Measurements from ENCODE around the gene SSU72.
"Not testable (repeated sequence)": the region's sequence is repeated elsewhere in the genome, so short reads cannot be mapped to it uniquely, and the experiment has no call there.

Gene SSU72

GRCh38 chr1:1556961-1557360, 17.7 kb downstream of the SSU72 start:
- not testable (repeated sequence) for DNase-seq

- DNase-seq: no peak
These were observed 18.2 kb downstream of the SSU72 start for GRCh38 chr1:1556505-1556904.

GRCh38 chr1:1554926-1555915, 19.4 kb downstream of the SSU72 start:
- no peak for DNase-seq

- DNase-seq: no peak
These were observed 20.1 kb downstream of the SSU72 start for GRCh38 chr1:1554550-1554925.

- no peak for DNase-seq
These were observed 20.7 kb downstream of the SSU72 start for GRCh38 chr1:1553821-1554494.

GRCh38 chr1:1552263-1552639, 22.4 kb downstream of the SSU72 start:
- DNase-seq: no peak

GRCh38 chr1:1551524-1552262, 23.0 kb downstream of the SSU72 start:
- DNase-seq: no peak

- no peak for DNase-seq
These were observed 23.9 kb downstream of the SSU72 start for GRCh38 chr1:1550591-1551432.

DNA sequence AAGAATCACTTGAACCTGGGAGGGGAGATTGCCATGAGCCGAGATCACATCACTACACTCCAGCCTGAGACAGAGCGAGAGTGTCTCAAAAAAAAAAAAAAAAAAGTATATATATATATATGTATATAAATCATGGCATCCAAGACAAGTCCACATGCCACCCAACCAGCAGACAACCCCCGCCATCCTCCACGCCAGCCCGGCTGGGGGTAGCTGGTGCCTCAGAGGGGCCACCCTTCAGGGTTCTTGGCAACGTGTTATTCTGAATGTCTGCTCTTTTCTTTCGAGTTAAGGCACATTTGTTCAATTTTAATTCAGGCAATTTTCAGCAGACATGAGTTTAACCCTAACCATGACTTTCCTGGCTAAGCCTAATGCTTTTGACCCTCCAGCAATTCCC, 24.6 kb downstream of the SSU72 start:
- no peak for DNase-seq

GRCh38 chr1:1548591-1548990, 26.1 kb downstream of the SSU72 start:
- DNase-seq: no peak

GRCh38 chr1:1547476-1547875, 27.2 kb downstream of the SSU72 start:
- DNase-seq: no peak

DNA sequence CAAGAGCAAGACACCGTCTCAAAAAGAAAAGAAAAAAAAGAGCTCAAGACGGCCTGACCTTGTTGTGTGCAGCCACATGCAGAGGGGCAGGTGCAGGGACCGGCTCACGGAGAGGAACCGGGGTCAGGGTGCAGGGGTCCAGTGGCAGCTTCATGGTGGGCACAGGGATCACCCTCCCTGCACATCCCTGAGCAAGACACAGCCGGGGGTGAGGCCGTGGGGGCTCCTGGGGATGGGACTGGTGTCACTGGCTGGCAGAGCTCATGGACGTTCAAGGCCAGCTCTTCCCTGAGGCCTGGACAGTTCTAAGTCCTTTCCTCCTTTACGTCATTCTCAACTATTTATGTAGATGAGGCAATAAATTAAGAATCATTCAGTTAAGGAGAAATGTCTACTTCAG, 27.7 kb downstream of the SSU72 start:
- no peak for DNase-seq

GRCh38 chr1:1545946-1546737, 28.5 kb downstream of the SSU72 start:
- no peak for DNase-seq

DNA sequence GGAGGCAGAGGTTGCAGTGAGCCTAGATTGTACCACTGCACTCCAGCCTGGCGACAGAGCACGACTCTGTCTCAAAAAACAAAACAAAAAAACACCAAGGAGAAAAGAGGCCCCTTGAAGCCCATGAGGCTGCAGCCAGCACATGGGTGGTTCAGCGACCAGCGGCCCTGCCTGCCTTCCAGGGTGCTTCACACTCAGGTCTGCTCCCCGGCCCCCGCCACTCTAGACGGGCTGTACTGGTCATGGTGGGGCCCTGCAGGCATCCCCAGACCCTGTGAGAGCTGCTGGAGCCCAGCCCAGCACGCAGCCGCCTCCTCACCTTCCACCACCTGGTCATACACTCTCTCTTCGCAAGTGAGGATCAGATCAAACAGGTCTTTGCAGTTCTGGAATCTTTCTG, 30.1 kb downstream of the SSU72 start:
- no peak for DNase-seq

GRCh38 chr1:1543706-1544099, 31.0 kb downstream of the SSU72 start:
- no peak for DNase-seq

DNA sequence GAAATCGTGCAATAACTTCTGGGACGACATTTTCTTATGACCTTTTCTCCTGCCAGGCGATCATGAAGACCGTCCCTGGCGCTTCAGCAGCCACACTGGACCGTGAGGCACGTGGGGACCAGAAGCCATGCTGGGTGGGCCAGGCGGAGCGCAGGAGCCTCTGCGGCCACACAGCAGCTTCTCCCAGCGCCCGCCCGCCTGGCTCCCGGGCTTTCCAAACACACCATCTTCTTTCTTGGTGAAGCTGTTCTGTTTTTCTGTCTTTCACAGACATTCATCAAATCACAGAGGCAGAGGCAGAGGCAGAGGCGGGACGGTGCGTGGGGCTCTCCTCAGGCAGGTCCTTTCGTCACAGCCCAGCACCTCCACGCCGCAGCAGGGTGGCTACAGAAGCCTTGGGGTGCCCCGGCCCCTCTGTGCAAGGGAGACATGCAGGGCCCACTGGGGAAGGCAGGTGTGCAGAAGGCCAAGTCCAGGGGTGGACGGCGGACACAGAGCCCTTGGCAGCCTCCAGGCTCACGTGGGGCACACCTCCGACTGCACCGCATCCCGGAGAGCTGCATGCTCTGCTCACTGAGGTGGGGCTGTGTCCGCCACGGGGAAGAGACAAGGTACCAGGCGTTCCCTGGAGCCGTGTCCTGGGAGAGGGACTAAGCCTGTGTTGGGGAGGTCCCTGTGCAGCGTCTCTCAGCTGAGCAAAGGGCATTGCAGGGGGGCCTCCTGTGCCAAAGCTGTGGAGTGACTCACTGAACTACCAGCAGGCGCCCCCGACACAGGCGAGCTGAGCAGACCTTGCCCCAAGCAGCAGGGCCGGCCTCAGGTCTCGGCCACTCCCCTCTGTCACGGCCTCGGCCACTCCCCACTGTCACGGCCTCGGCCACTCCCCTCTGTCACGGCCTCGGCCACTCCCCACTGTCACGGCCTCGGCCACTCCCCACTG, 31.6 kb downstream of the SSU72 start:
- no peak for DNase-seq

- no peak for DNase-seq
These were observed 32.5 kb downstream of the SSU72 start for GRCh38 chr1:1541956-1542765.

DNA sequence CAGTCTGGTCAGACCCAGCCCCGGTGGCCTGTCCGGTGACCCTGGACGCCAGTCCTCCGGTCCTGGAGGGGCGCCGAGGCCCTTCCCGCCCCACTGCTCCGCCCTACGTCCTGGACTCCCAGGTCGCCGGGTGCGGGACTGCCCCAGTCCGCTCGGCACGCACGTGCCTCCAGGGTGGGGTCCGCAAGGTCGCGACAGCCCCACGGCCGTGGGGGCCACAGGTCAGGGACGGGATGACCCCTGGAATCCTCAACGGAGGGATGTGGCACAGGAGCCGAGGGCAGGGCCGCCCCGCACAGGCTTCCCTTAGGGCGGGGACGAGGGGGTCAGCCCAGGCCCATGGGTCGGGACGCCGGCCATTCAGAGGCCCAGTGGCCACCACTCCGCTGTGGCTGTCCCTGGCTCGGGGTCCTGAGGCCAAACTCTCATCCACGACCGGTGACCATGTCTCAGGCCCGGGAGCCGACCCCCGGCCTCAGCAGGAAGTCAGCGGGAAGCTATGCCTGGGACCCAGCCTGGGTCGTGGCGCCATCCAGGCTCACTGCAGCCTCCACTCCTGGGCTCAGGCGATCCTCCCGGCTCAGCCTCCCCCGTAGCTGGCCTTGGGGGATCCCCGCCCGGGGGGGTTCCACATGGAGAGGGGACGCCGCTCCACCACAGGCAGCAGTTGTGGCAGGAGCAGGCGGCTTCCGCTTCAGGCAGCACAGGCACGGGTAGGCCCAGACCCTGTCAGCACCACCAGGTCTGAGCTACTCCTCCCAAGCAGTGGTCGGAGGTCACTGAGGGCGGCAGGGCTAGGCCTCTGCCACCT, 33.6 kb downstream of the SSU72 start:
- DNase-seq: no peak

Measured in NCI-H1930 (cell line).